DOHH2 (cell line): Measurements from ENCODE around the gene NQO2.

Experiments
- CTCF ChIP-seq: fragments of 200-600 bp; sonication (generic); IDR thresholded peaks from one replicate; pipeline ENCODE4 v1.5.1; 2014; ENCODE audit warnings: antibody characterized with exemption, mild to moderate bottlenecking, low read depth, low read length; ENCODE audit not compliant: poor library complexity, severe bottlenecking
- EZH2phosphoT487 ChIP-seq: fragments of 200-600 bp; sonication (generic); IDR thresholded peaks from 2 replicates; pipeline ENCODE4 v1.6.1; 2017; ENCODE audit warnings: borderline replicate concordance, mild to moderate bottlenecking, antibody characterized with exemption, low read length, moderate library complexity, mixed read lengths

GRCh38 chr6:2977799-2978590 is 21.7 kb upstream of the NQO2 start:
- TF ChIP-seq CTCF (no peak), EZH2phosphoT487 (no peak)
